Testis (tissue), 3 donors: ENCODE data around the gene TNS1. TPM values are rescaled to one million over a fixed set of nuclear protein-coding genes. Genes with fewer than 3 reads are reported as not detected.

ENCODE experiments used
- DNase-seq: peaks from one replicate; pipeline ENCODE4 v3.0.0-alpha.2; 2019
- H3K27ac ChIP-seq, 2 donors: fragments of 200-600 bp; sonication (generic); one replicate each; pipeline ENCODE4 v1.5.1; 2019
- H3K27me3 ChIP-seq: fragments of 200-600 bp; sonication (generic); one replicate; pipeline ENCODE4 v1.5.1; 2019
- H3K36me3 ChIP-seq: fragments of 200-600 bp; sonication (generic); one replicate; pipeline ENCODE4 v1.5.1; 2017; ENCODE audit warnings: low read depth; ENCODE audit errors: missing control alignments
- H3K4me1 ChIP-seq: fragments of 200-600 bp; sonication (generic); one replicate; pipeline ENCODE4 v1.5.1; 2019
- H3K4me3 ChIP-seq, 2 donors: fragments of 200-600 bp; sonication (generic); one replicate each; pipeline ENCODE4 v1.5.1; 2017 to 2019
- H3K9me3 ChIP-seq: fragments of 200-600 bp; sonication (generic); one replicate; pipeline ENCODE4 v1.5.1; 2017
- CTCF ChIP-seq, 3 experiments: fragments of 450-650 bp in 2 of 3; fragments of 200-600 bp in 1 of 3; sonication (generic) in 1 of 3; IDR thresholded peaks; one replicate each; pipeline ENCODE4 v1.5.1; 2016 to 2019; ENCODE audit warnings: antibody characterized with exemption in 3 of 3, mild to moderate bottlenecking in 2 of 3, moderate library complexity in 1 of 3
- POLR2A ChIP-seq: fragments of 450-650 bp; IDR thresholded peaks from one replicate; pipeline ENCODE4 v1.6.1; 2017; ENCODE audit warnings: antibody characterized with exemption, mild to moderate bottlenecking, moderate library complexity
- WGBS, 2 donors: methylation state at CpG; one replicate each; pipeline ENCODE4 v1.1.5; 2018; 5-methylcytosine and 5-hydroxymethylcytosine counted together
- intact Hi-C: fragments of 100-400 bp; cut with DNase I; formaldehyde crosslinking; loops from one replicate; pipeline ENCODE4 v1.15.1; 2023; ENCODE audit warnings: low total_unique reads
- polyA plus RNA-seq: library from polyadenylated mRNA; stranded (reverse); fragments of 350-450 nt; fragmentation: Illumina TruSeq; extraction: RNeasy Lipid Tissue Mini Kit (QIAGEN cat#74804); gene quantifications from one replicate; pipeline ENCODE4 v1.2.3, GENCODE V29; 2014; ENCODE audit warnings: low read depth, low replicate concordance; ENCODE audit not compliant: insufficient read depth
- total RNA-seq, 2 donors: library from RNA; depleted of rRNA; stranded (reverse); fragments of >200 nt; gene quantifications; one replicate each; pipeline ENCODE4 v1.2.3, GENCODE V29; 2016

Gene TNS1
- total and polyA plus RNA-seq, 3 donors from 2014 or later = 75.9 to 256 (median 227) TPM

DNA sequence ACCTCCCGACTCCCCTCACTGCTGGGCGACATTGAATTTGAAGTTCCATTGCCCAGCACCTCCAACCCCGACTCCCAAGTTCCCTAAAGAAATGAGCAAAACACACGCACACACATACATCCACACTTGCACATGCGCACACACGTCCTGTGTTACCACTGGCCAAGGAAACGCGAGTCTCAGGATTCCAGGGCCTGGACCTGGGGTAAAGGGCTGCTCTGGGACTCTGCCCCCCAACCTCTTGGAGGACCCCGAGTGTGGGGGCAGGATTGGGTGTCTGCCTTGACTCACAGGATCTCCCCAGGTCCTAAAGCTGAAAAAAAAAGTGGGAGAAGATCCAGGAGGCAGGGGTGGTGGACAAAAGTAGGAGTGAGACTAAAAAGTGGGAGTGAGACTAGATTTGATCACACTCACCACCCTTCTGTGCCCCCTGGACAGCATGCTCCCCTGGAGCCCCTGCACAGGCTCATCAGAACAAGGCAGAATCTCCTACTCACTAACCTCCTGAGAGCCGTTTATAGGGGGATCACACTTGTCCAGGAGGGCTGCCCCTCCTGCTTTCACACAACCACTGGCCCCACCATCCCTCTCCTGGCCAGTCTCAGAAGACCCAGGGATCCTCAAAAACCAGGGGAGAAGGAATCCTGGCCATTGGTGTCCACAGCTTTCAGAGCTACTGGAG is 202.2 kb downstream of the TNS1 start:
- Histone ChIP-seq H3K36me3 (no peaks in the 10 kb centered on the region), H3K4me1 (peaks cover 31% of the 10 kb centered on the region), H3K27ac (peak overlapping the region; percentile 44 to 59), H3K9me3 (no peaks in the 10 kb centered on the region), H3K27me3 (no peaks in the 10 kb centered on the region), H3K4me3 (no peak overlapping the region)
- no peak for DNase-seq
- WGBS, 2 donors = 85 to 89% methylated on average over 10 of the region's 10 CpGs
- TF ChIP-seq CTCF (IDR thresholded peaks at IDR 0.05) (no peak), POLR2A (no peak)
- intact Hi-C loops = no loop called here

GRCh38 chr2:217799563-217800432 is 203.0 kb downstream of the TNS1 start:
- peak; percentile 11 for DNase-seq
- Histone ChIP-seq H3K27me3 (no peaks in the 10 kb centered on the region), H3K27ac (peak overlapping the region in 1 of 2 donors; percentile 59), H3K4me1 (peaks cover 28% of the 10 kb centered on the region), H3K9me3 (no peaks in the 10 kb centered on the region), H3K36me3 (no peaks in the 10 kb centered on the region), H3K4me3 (no peak overlapping the region)
- intact Hi-C loops = no loop called here
- WGBS, 2 donors = 78% methylated on average over 15 of the region's 15 CpGs
- TF ChIP-seq POLR2A = no peak
- no peak for TF ChIP-seq CTCF (IDR thresholded peaks at IDR 0.05)

DNA sequence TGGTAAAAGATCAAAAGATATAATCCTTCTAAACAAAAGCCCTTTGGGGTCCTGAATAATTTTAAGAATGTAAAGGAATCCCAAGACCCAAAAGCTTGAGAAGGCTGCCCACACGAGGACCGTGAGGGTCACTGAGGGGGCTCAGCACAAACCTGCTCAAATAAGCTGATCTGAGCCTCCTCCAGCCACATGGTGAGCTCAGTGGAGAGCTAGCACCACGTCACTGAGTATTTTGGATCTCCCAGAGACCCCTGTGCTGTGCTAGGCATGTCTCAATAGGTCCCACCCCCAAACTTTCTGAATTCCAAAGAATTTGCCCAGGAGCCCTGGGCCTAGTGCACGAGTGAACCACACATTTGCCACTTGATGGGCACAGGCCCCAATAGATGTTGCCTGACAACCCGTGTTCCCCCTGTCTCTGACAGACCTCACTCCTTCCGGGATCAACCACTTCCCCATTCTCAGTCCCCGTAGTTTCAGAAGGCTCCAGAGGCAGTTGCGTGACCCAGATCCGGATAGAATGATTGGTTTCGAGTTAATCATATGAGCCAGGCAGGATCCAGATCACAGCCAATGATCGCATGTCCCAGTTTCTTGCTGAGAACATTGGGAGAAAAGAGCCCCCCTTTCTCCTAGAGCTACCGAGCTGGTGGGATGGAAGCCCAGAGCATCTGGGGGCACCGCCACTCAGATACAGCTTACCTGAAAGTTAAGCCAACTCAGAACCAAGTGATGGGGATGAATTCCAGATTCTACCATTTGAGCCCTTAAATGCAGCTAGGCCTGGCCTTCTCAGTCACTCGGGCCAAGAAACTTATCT is 203.8 kb downstream of the TNS1 start:
- TF ChIP-seq CTCF (IDR thresholded peaks at IDR 0.05) (no peak), POLR2A (no peak)
- intact Hi-C loops = no loop called here
- no peak overlapping the region for H3K27ac ChIP-seq
- no peak overlapping the region for H3K4me3 ChIP-seq
- no peaks in the 10 kb centered on the region for H3K27me3 ChIP-seq
- H3K9me3 ChIP-seq = no peaks in the 10 kb centered on the region
- WGBS, 2 donors = 70 to 83% methylated on average over 13 to 14 of the region's 14 CpGs
- DNase-seq = no peak
- peaks cover 23% of the 10 kb centered on the region for H3K4me1 ChIP-seq
- no peaks in the 10 kb centered on the region for H3K36me3 ChIP-seq

GRCh38 chr2:217798191-217798590 is 204.6 kb downstream of the TNS1 start:
- Histone ChIP-seq H3K36me3 (no peaks in the 10 kb centered on the region), H3K27me3 (no peaks in the 10 kb centered on the region), H3K27ac (no peak overlapping the region), H3K4me1 (peaks cover 23% of the 10 kb centered on the region), H3K4me3 (no peak overlapping the region), H3K9me3 (no peaks in the 10 kb centered on the region)
- TF ChIP-seq CTCF (IDR thresholded peaks at IDR 0.05) (no peak), POLR2A (no peak)
- intact Hi-C loops = no loop called here
- DNase-seq = no peak
- 93 to 95% methylated on average over 7 of the region's 7 CpGs for WGBS, 2 donors
